AG04449 (cell line): Measurements from ENCODE around the gene STUB1.

Experiments
- CTCF ChIA-PET: fragments of 350-600 bp; formaldehyde crosslinking; extraction: SDS; loops from one replicate; lab custom pipeline; 2021; ENCODE audit warnings: antibody characterized with exemption; lab: Yijun Ruan, JAX
- POLR2A ChIA-PET: fragments of 400-600, 350-600 bp; formaldehyde crosslinking; extraction: SDS; loops from one replicate; lab custom pipeline; 2020; ENCODE audit warnings: antibody characterized with exemption, inconsistent platforms; lab: Yijun Ruan, JAX
- DNase-seq: peaks from one replicate; pipeline ENCODE4 v3.0.0-alpha.2; 2010; ENCODE audit warnings: low read depth, low spot score
- H3K4me3 ChIP-seq: 2 replicates; pipeline ENCODE4 v1.5.1; 2011; ENCODE audit warnings: low read depth, mild to moderate bottlenecking, control low read depth, low read length
- TF ChIP-seq, protein P1 (sequence below): IDR thresholded peaks from one replicate; pipeline ENCODE4 v1.5.1; 2011; ENCODE audit warnings: mild to moderate bottlenecking, moderate library complexity, low read length, control low read depth, inconsistent platforms; ENCODE audit not compliant: insufficient read depth; ENCODE audit errors: missing control alignments

Gene STUB1

DNA sequence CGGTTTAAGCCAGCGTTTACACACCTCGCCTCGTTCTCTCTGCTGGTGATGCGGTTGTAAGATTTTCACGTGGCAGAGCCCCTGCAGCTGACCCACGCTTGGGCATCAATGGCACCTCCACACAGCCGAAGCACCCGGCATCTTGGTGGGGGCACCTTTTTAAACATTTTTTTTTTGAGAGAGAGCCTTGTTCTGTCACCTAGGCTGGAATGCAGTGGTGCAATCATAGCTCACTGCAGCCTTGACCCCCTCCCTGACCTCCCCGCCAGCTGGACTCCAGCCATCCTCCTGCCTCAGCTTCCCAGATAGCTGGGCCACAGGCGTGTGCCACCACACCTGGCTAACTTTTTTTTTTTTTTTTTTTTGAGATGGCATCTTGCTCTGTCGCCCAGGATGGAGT is 26.2 kb upstream of the STUB1 start:
- CTCF ChIA-PET, result interaction anchor here (1.2 kb wide), 1 partner anchor 13 kb away, joined by 4 read pairs; the partner anchor contains the start of gene RHOT2

DNA sequence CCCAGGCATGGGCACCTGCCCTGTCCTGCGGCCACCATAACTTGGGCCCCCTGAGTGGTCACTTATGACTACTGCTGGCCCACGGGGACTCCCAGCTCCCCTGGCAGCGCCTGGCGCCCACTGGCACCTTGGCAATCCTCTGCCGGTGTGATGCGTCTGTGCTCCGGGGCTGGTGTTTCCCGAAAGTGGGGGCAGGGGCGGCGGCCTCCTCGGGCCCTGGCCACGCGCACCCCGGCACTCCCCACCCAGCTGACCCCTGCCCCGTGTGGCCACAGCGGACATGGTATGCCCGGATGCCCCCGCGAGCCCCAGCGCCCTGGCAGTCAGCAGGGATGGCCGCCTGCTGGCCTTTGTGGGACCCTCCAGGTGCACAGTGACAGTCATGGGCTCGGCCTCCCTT is 22.7 kb upstream of the STUB1 start:
- TF ChIP-seq, protein P1, sequence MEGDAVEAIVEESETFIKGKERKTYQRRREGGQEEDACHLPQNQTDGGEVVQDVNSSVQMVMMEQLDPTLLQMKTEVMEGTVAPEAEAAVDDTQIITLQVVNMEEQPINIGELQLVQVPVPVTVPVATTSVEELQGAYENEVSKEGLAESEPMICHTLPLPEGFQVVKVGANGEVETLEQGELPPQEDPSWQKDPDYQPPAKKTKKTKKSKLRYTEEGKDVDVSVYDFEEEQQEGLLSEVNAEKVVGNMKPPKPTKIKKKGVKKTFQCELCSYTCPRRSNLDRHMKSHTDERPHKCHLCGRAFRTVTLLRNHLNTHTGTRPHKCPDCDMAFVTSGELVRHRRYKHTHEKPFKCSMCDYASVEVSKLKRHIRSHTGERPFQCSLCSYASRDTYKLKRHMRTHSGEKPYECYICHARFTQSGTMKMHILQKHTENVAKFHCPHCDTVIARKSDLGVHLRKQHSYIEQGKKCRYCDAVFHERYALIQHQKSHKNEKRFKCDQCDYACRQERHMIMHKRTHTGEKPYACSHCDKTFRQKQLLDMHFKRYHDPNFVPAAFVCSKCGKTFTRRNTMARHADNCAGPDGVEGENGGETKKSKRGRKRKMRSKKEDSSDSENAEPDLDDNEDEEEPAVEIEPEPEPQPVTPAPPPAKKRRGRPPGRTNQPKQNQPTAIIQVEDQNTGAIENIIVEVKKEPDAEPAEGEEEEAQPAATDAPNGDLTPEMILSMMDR, result no peak
- DNase-seq, result no peak
- ChIA-PET CTCF (interaction anchor here (1.5 kb wide), 1 partner anchor 10 kb away, joined by 6 read pairs; the partner anchor contains the start of gene RHOT2), POLR2A (no interaction called here)
- H3K4me3 ChIP-seq, result no peak overlapping the region

More for the DNA sequence above, 26.2 kb upstream of the STUB1 start:
- TF ChIP-seq, protein P1, result no peak
- no peak overlapping the region for H3K4me3 ChIP-seq
- POLR2A ChIA-PET, result no interaction called here
- DNase-seq, result no peak

DNA sequence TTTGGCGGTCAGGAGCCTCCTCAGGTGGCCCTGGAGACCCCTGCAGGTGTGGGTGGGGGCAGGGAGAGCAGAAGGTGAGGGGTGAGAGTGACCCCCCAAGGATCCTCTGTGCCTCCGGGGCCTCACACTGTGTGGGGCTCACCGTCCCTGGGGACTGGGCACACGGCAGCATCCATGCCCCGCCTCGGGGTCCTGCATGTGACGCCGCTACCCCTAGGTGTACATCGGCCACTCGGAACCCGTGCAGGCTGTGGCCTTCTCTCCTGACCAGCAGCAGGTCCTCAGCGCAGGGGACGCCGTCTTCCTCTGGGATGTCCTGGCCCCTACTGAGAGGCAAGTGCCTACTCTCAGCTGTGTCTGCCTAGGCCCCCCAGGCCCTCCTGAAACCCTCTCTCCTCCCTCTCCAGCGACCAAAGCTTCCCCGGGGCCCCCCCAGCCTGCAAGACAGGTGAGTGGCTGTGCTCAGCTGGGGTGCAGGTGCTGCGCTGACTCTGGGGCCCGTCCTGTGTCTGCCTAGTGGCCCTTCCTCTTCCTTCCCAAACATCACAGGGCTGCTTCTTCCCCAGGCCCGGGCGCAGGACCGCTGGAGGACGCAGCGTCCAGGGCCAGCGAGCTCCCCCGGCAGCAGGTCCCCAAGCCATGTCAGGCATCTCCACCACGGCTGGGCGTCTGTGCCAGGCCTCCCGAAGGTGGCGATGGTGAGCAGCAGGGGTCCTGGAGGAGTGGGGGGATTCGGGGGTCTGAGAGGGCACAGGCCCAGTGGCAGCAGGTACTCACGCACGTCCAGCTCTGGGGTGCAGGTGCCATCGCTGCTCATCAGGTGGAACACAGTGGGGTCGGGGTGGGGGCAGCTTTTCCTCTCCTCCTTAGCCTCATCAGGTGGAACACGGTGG is 21.3 kb upstream of the STUB1 start:
- POLR2A ChIA-PET, result no interaction called here
- TF ChIP-seq, protein P1, result no peak
- DNase-seq, result no peak
- no peak overlapping the region for H3K4me3 ChIP-seq
- CTCF ChIA-PET, result interaction anchor here (0.8 to 2.2 kb wide), 7 partner anchors 9 to 82 kb away, joined by 3 to 11 read pairs (median 3); partner anchors contain the start of gene WDR90

DNA sequence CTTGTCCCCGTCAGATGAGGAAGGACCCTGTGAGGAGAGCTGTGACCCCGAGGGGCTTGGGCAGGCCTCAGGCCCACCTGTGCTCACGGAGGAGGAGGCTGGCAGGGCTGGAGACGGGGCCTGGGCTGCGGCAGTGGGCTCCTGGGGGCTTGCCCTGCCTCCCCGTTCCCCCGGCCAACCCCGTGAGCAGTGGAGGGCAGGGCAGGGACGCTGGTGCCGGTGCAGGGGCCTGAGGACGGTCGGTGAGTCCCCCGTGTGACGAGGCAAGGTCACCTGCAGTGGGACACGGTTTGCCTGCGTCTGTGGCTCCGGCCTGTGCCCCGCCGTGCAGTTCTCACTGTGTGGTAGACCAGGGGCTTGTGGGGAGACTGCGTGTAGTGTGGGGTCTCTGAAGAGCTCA is 20.6 kb upstream of the STUB1 start:
- TF ChIP-seq, protein P1, result no peak
- CTCF ChIA-PET, result interaction anchor here (0.8 to 2.2 kb wide), 8 partner anchors 8 to 82 kb away, joined by 3 to 11 read pairs (median 3); partner anchors contain the start of gene WDR90
- POLR2A ChIA-PET, result no interaction called here
- DNase-seq, result no peak
- no peak overlapping the region for H3K4me3 ChIP-seq

DNA sequence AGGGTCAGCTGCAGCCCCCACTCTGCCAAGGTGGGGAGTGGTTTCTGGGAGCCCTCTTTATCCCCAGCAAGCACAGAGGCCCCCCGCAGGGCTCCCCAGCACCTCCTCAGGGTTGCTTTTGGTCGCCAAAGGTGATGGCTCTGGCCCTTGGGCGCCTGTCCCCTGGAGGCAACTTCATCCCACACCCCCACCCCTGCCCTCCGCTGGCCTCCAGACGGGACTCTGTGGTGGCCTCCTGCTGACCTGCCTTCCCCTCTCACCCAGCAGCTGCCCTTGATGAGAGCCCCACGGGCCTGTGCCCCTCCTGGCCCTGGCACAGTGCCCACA is 20.1 kb upstream of the STUB1 start:
- POLR2A ChIA-PET, result no interaction called here
- no peak overlapping the region for H3K4me3 ChIP-seq
- CTCF ChIA-PET, result interaction anchor here (1.0 to 2.2 kb wide), 6 partner anchors 10 to 83 kb away, joined by 3 to 11 read pairs (median 4); partner anchors contain the start of gene WDR90
- no peak for DNase-seq
- TF ChIP-seq, protein P1, result no peak
